K562 (cell line): Measurements from ENCODE around the gene GPR27.

Source experiments
- BHLHE40 ChIP-seq: IDR thresholded peaks from 2 replicates; pipeline ENCODE4 v1.6.1; 2011; ENCODE audit warnings: low read length, improper control_type of control experiment
- HCFC1 ChIP-seq: IDR thresholded peaks from 2 replicates; pipeline ENCODE4 v1.6.1; 2012; ENCODE audit warnings: low read depth, low read length, improper control_type of control experiment
- MAFK ChIP-seq: IDR thresholded peaks from 2 replicates; pipeline ENCODE4 v1.6.1; 2011; ENCODE audit warnings: low read length, improper control_type of control experiment
- MCM7 ChIP-seq, 2 experiments: fragments of 450-650 bp; IDR thresholded peaks; 2 replicates each; pipeline ENCODE4 v1.6.1; 2016 to 2018
- MXI1 ChIP-seq: IDR thresholded peaks from 2 replicates; pipeline ENCODE4 v1.6.1; 2011; ENCODE audit warnings: low read depth, mild to moderate bottlenecking, improper control_type of control experiment, low read length
- POLR2A ChIP-seq: fragments of 450-650 bp; conservative IDR thresholded peaks from 2 replicates; pipeline ENCODE4 v1.6.1; 2016
- PTBP1 ChIP-seq: fragments of 200-400 bp; formaldehyde crosslinking; IDR thresholded peaks from 2 replicates; pipeline ENCODE4 v1.6.1; 2017; ENCODE audit warnings: low read depth, low read length
- RAD51 ChIP-seq: fragments of 450-650 bp; IDR thresholded peaks from 2 replicates; pipeline ENCODE4 v1.7.1; 2016; ENCODE audit warnings: low read depth, mild to moderate bottlenecking, borderline replicate concordance
- TEAD4 ChIP-seq, 2 experiments: sonication (generic) in 1 of 2; formaldehyde crosslinking in 1 of 2; IDR thresholded peaks; 2 replicates each; pipeline versions ENCODE4 v1.6.1 to v1.8.0; 2012 to 2022; ENCODE audit warnings: borderline replicate concordance in 1 of 2, inconsistent platforms in 1 of 2, low read length in 1 of 2, mild to moderate bottlenecking in 1 of 2, missing genetic modification reagents in 1 of 2
- TFAM ChIP-seq: fragments of 250-450 bp; sonication (Bioruptor Pico); conservative IDR thresholded peaks from 2 replicates; pipeline ENCODE4 v1.5.0; 2021; ENCODE audit warnings: mild to moderate bottlenecking, moderate library complexity
- YY1 ChIP-seq, 3 experiments: IDR thresholded peaks; 2 replicates each; pipeline ENCODE4 v1.6.1; 2011; ENCODE audit warnings: low read length in 2 of 3, mild to moderate bottlenecking in 2 of 3, moderate library complexity in 2 of 3, borderline replicate concordance in 1 of 3, control low read depth in 1 of 3, low read depth in 1 of 3; ENCODE audit not compliant: insufficient read depth in 3 of 3, insufficient replicate concordance in 2 of 3, control insufficient read depth in 1 of 3, insufficient read length in 1 of 3; ENCODE audit errors: extremely low read depth in 1 of 3
- ZBTB8A ChIP-seq: fragments of 450-650 bp; IDR thresholded peaks from 2 replicates; pipeline ENCODE4 v1.6.1; 2018; ENCODE audit warnings: mild to moderate bottlenecking, moderate library complexity; ENCODE audit not compliant: partially characterized antibody
- TF ChIP-seq, protein P1 (sequence below), 2 experiments: fragments of 450-650 bp in 1 of 2; IDR thresholded peaks; 2 replicates each; pipeline ENCODE4 v1.6.1; 2011 to 2017; ENCODE audit warnings: low read depth in 2 of 2, antibody characterized with exemption in 1 of 2, borderline replicate concordance in 1 of 2, low read length in 1 of 2, mild to moderate bottlenecking in 1 of 2, mixed read lengths in 1 of 2; ENCODE audit not compliant: control insufficient read depth in 1 of 2

DNA sequence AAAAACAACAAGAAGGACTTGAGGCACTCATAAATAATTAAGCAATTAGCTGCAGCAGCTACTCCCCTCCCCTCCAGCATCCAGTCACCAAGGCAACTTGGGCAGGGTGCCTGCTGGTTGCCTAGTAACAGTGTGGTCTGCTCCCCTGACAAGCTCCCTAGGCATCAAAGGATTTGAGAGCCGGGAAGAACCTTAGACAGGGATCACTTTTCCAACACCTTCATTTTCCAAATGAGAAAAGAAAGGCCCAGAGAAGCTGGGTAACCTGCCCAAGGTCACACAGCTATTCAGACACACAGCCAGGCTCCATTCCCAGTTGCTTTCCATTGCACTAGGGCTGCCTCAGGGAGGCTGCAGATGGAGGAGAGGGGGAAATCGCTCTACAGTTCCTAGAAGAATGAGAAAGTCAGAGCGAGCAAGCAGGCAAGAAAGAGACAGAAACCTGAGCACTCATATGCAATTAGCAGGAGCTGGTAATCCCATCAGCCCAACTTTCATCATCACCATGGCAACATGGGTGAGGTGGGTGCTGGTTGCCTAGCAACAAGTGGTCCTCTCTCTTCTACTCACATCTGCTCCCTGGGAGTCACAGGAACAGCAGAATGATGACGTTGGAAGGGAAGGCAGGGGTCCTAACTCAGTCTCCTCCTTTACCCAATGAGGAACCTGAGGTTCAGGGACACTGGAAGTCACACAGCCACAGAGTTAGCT is 24.9 kb upstream of the GPR27 start:
- TF ChIP-seq POLR2A (no peak), HCFC1 (no peak), TEAD4 (IDR thresholded peaks at IDR 0.05; ENCODE audit: low read length) (no peak), TEAD4 (CRISPR knock-in tag; IDR thresholded peaks at IDR 0.05; ENCODE audit: borderline replicate concordance) (no peak), TFAM (CRISPR knock-in tag) (no peak), MAFK (no peak), PTBP1 (no peak), YY1 (IDR thresholded peaks at IDR 0.05; ENCODE audit: borderline replicate concordance in 1 of 3, control insufficient read depth in 1 of 3, extremely low read depth in 1 of 3, insufficient read depth in 3 of 3, insufficient read length in 1 of 3, insufficient replicate concordance in 2 of 3, low read depth in 1 of 3, low read length in 2 of 3) (no peak), ZBTB8A (no peak), MCM7 (IDR thresholded peaks at IDR 0.05) (no peak), MXI1 (no peak), RAD51 (no peak), BHLHE40 (no peak)
- TF ChIP-seq, protein P1, sequence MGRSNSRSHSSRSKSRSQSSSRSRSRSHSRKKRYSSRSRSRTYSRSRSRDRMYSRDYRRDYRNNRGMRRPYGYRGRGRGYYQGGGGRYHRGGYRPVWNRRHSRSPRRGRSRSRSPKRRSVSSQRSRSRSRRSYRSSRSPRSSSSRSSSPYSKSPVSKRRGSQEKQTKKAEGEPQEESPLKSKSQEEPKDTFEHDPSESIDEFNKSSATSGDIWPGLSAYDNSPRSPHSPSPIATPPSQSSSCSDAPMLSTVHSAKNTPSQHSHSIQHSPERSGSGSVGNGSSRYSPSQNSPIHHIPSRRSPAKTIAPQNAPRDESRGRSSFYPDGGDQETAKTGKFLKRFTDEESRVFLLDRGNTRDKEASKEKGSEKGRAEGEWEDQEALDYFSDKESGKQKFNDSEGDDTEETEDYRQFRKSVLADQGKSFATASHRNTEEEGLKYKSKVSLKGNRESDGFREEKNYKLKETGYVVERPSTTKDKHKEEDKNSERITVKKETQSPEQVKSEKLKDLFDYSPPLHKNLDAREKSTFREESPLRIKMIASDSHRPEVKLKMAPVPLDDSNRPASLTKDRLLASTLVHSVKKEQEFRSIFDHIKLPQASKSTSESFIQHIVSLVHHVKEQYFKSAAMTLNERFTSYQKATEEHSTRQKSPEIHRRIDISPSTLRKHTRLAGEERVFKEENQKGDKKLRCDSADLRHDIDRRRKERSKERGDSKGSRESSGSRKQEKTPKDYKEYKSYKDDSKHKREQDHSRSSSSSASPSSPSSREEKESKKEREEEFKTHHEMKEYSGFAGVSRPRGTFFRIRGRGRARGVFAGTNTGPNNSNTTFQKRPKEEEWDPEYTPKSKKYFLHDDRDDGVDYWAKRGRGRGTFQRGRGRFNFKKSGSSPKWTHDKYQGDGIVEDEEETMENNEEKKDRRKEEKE (IDR thresholded peaks at IDR 0.05; ENCODE audit: borderline replicate concordance in 1 of 2, control insufficient read depth in 1 of 2, low read depth in 2 of 2, low read length in 1 of 2): no peak
